Psoas muscle (tissue), 8 donors: ENCODE measurements around the gene STAG1. TPM values are rescaled to one million over a fixed set of nuclear protein-coding genes. Genes with fewer than 3 reads are reported as not detected.

Experiments used
- ATAC-seq, 4 donors: fragments of 200-7000 bp; cut with Tn5 transposase; one replicate each; pipeline ENCODE4 v1.9.1; 2020; ENCODE audit warnings: moderate library complexity in 3 of 4, mild to moderate bottlenecking in 2 of 4
- DNase-seq, 2 donors: peaks; one replicate each; pipeline ENCODE4 v3.0.0-alpha.2; 2020
- H3K27ac ChIP-seq: fragments of 200-600 bp; one replicate; pipeline ENCODE4 v1.8.0; 2022
- H3K27me3 ChIP-seq, 3 donors: fragments of 200-600 bp in 1 of 3; one replicate each; pipeline versions ENCODE4 v1.6.1 to v1.8.0; 2013 to 2022; ENCODE audit warnings: low read length in 2 of 3, mild to moderate bottlenecking in 2 of 3, moderate library complexity in 1 of 3; ENCODE audit not compliant: insufficient read depth in 3 of 3
- H3K36me3 ChIP-seq, 2 donors: fragments of 200-600 bp in 1 of 2; one replicate each; pipeline versions ENCODE4 v1.6.1 to v1.8.0; 2013 to 2022; ENCODE audit warnings: low read depth in 1 of 2, mild to moderate bottlenecking in 1 of 2, moderate library complexity in 1 of 2; ENCODE audit not compliant: insufficient read depth in 1 of 2
- H3K4me1 ChIP-seq: fragments of 200-600 bp; one replicate; pipeline ENCODE4 v1.8.0; 2022
- H3K4me3 ChIP-seq: fragments of 200-600 bp; one replicate; pipeline ENCODE4 v1.8.0; 2022; ENCODE audit warnings: mild to moderate bottlenecking
- H3K9me3 ChIP-seq: fragments of 200-600 bp; one replicate; pipeline ENCODE4 v1.8.0; 2022
- CTCF ChIP-seq: fragments of 200-600 bp; IDR thresholded peaks from one replicate; pipeline ENCODE4 v1.8.0; 2022; ENCODE audit warnings: antibody characterized with exemption
- WGBS, 3 donors: extraction: QIAGEN DNeasy Blood & Tissue Kit; methylation state at CpG; one replicate each; pipeline versions ENCODE4 v1.1.6 to v1.1.7; 2013; 5-methylcytosine and 5-hydroxymethylcytosine counted together
- intact Hi-C, 2 donors: fragments of 100-400 bp; cut with DNase I; formaldehyde crosslinking; loops; one replicate each; pipeline versions ENCODE4 v1.11.0 to v1.14.2; 2022
- polyA plus RNA-seq, 3 donors: library from polyadenylated mRNA; stranded (reverse); fragments of 200-250 nt; gene quantifications; one replicate each; pipeline ENCODE4 v1.2.3, GENCODE V29; 2013
- total RNA-seq, 4 donors: library from RNA; stranded (reverse); fragmentation: NEBNext Ultra II Directional in 2 of 4; extraction: Animal tissue kit (Norgen Biotek cat#: 25700) in 2 of 4; gene quantifications; one replicate each; pipeline versions ENCODE4 v1.2.1 to v1.2.4, GENCODE V29; 2021 to 2023
- donor health status: healthy with polysubstance abuse.
- donor health status: DM: no; HTN: no; CAD: no; lungs with moderate emphysema.
- donor health status: Bipolar disorder and iron deficiency.
- donor health status: healthy.
- donor health status: DM: yes; HTN: yes; CAD: no.
- donor health status: DM: no; HTN: no; CAD: no.
- donor health status: DM: no; HTN: no; CAD: no.
- donor health status: DM: yes; HTN: yes; CAD: no.

STAG1 gene
- total and polyA plus RNA-seq, 7 donors = 8.8 to 27.7 (median 19.7) TPM

- Histone ChIP-seq H3K27me3 (no peaks in the 10 kb centered on the region), H3K9me3 (no peaks in the 10 kb centered on the region), H3K27ac (no peak overlapping the region), H3K4me1 (no peaks in the 10 kb centered on the region), H3K36me3 (peaks cover 0 to 20% of the 10 kb centered on the region in 2 donors), H3K4me3 (no peak overlapping the region)
- intact Hi-C loops = no loop called here
- ATAC-seq (no peak), DNase-seq (no peak)
- WGBS, 3 donors = 89 to 96% (median 95%) methylated on average over 2 of the region's 2 CpGs
- TF ChIP-seq CTCF = no peak
These were observed 249.1 kb downstream of the STAG1 start for GRCh38 chr3:136503056-136503455.

GRCh38 chr3:136498919-136499447 lies 253.2 kb downstream of the STAG1 start:
- DNase-seq (no peak), ATAC-seq (no peak)
- Histone ChIP-seq H3K27ac (no peak overlapping the region), H3K27me3 (no peaks in the 10 kb centered on the region), H3K4me1 (no peaks in the 10 kb centered on the region), H3K4me3 (no peak overlapping the region), H3K36me3 (peaks cover 0 to 20% of the 10 kb centered on the region in 2 donors), H3K9me3 (no peaks in the 10 kb centered on the region)
- WGBS, 3 donors = 95 to 96% (median 95%) methylated on average over 6 of the region's 6 CpGs
- no peak for TF ChIP-seq CTCF
- intact Hi-C loops = no loop called here

GRCh38 chr3:136495213-136495612 lies 257.0 kb downstream of the STAG1 start:
- TF ChIP-seq CTCF = no peak
- WGBS, 3 donors = 98 to 100% (median 98%) methylated on average over 4 of the region's 4 CpGs
- Histone ChIP-seq H3K4me3 (no peak overlapping the region), H3K9me3 (no peaks in the 10 kb centered on the region), H3K27me3 (no peaks in the 10 kb centered on the region), H3K27ac (no peak overlapping the region), H3K36me3 (peaks cover 0 to 16% of the 10 kb centered on the region in 2 donors), H3K4me1 (no peaks in the 10 kb centered on the region)
- intact Hi-C loops = no loop called here
- ATAC-seq (no peak), DNase-seq (no peak)

GRCh38 chr3:136490646-136491405 lies 261.4 kb downstream of the STAG1 start:
- peaks cover 0 to 10% of the 10 kb centered on the region in 2 donors for H3K36me3 ChIP-seq
- H3K27me3 ChIP-seq = no peaks in the 10 kb centered on the region
- no peak for DNase-seq
- no peak overlapping the region for H3K27ac ChIP-seq
- no peak overlapping the region for H3K4me3 ChIP-seq
- no peaks in the 10 kb centered on the region for H3K9me3 ChIP-seq
- 94 to 100% (median 99%) methylated on average over 4 of the region's 4 CpGs for WGBS, 3 donors
- TF ChIP-seq CTCF = no peak
- intact Hi-C loops = no loop called here
- no peaks in the 10 kb centered on the region for H3K4me1 ChIP-seq
- no peak for ATAC-seq

- WGBS, 3 donors = 96 to 100% (median 98%) methylated on average over 1 of the region's 1 CpG
- no peak for TF ChIP-seq CTCF
- no peak for DNase-seq
- no peaks in the 10 kb centered on the region for H3K36me3 ChIP-seq
- intact Hi-C loops = no loop called here
- no peaks in the 10 kb centered on the region for H3K9me3 ChIP-seq
- H3K27me3 ChIP-seq = no peaks in the 10 kb centered on the region
- no peak overlapping the region for H3K27ac ChIP-seq
- no peak overlapping the region for H3K4me3 ChIP-seq
- H3K4me1 ChIP-seq = no peaks in the 10 kb centered on the region
- ATAC-seq = no peak
These were observed 266.4 kb downstream of the STAG1 start for GRCh38 chr3:136485777-136486176.
